Fibroblast of lung (primary cell): ENCODE measurements around the gene ADAMTS14.

ENCODE experiments used
- EZH2 ChIP-seq: IDR thresholded peaks from 2 replicates; pipeline ENCODE4 v1.5.1; 2012; ENCODE audit warnings: low read length, control low read depth, mild to moderate bottlenecking; ENCODE audit errors: missing control alignments
- TF ChIP-seq, protein P1 (sequence below), 2 donors: IDR thresholded peaks in 1 of 2; conservative IDR thresholded peaks in 1 of 2; 1 replicate in 1 of 2; 2 replicates in 1 of 2; pipeline ENCODE4 v1.5.1; 2011 to 2012; ENCODE audit warnings: low read length in 2 of 2, control low read depth in 1 of 2, inconsistent platforms in 1 of 2, low read depth in 1 of 2, mild to moderate bottlenecking in 1 of 2

- TF ChIP-seq, protein P1, sequence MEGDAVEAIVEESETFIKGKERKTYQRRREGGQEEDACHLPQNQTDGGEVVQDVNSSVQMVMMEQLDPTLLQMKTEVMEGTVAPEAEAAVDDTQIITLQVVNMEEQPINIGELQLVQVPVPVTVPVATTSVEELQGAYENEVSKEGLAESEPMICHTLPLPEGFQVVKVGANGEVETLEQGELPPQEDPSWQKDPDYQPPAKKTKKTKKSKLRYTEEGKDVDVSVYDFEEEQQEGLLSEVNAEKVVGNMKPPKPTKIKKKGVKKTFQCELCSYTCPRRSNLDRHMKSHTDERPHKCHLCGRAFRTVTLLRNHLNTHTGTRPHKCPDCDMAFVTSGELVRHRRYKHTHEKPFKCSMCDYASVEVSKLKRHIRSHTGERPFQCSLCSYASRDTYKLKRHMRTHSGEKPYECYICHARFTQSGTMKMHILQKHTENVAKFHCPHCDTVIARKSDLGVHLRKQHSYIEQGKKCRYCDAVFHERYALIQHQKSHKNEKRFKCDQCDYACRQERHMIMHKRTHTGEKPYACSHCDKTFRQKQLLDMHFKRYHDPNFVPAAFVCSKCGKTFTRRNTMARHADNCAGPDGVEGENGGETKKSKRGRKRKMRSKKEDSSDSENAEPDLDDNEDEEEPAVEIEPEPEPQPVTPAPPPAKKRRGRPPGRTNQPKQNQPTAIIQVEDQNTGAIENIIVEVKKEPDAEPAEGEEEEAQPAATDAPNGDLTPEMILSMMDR (conservative IDR thresholded peaks at IDR 0.05 in 1 of 2, IDR thresholded peaks at IDR 0.05 in 1 of 2; ENCODE audit: low read depth in 1 of 2, low read length in 2 of 2): no peak
- no peak for TF ChIP-seq EZH2
Measured at GRCh38 chr10:70698211-70698610, 25.9 kb downstream of the ADAMTS14 start.
